CD4-positive, alpha-beta T cell treated with Interleukin-4 for 4 hours (primary cell): ENCODE results near the gene AK3.

Experiments
- DNase-seq: peaks from one replicate; pipeline ENCODE4 v3.0.0-alpha.2; 2020

Gene AK3

GRCh38 chr9:4746278-4747030 lies 5.5 kb upstream of the AK3 start:
- DNase-seq, result no peak

DNA sequence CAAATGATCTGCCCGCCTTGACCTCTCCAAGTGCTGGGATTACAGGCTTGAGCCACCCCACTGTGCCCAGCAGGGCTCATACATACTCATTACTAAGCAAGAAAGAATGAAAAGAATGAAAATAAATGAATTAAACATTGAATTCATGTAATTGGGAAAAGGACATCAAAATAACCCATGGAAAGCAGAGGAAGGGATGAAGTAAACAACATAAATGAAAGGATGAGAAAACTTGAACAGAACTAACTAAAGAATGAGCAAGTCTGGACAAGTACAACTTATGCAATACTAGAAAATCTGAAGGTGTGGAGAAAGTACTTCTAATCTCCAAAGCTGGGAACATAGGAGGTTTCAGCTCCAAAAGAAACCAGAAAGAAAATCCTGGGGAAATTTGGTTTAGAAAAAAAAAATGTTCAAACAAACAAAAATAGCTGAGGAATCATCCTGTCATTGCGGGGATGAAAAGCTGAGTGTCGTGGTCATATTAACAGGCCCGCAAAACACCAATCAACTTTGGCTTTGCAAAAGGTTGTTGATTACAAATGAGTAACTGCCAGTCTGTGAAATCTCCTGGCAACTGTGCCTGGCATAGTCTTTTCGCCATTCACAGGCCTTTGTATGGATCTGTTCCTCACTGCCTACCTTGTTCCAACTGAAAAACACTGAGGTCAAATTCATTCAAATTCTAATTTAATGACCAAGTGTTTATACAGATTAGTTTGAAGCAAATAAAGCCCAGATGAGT lies 2.3 kb upstream of the AK3 start:
- DNase-seq, result no peak

DNA sequence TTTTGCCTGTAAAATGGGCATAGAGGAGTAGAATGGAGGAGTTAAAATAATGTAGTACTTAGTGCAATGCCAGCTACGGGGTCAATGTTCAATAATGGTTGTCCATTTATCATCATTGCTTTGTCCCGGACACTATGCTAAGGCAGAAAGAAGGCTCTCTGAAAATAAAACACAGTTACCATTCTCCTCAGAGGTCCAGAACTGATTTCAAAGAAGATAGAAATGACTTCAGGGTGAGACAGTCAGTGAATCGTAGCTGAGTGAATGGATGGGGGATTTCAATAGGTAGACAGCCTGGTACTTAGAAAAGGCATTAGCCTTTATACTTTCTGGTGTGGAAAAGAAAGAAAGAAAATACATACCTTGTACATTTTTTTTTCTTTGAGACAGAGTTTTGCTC lies 1.2 kb upstream of the AK3 start:
- no peak for DNase-seq

DNA sequence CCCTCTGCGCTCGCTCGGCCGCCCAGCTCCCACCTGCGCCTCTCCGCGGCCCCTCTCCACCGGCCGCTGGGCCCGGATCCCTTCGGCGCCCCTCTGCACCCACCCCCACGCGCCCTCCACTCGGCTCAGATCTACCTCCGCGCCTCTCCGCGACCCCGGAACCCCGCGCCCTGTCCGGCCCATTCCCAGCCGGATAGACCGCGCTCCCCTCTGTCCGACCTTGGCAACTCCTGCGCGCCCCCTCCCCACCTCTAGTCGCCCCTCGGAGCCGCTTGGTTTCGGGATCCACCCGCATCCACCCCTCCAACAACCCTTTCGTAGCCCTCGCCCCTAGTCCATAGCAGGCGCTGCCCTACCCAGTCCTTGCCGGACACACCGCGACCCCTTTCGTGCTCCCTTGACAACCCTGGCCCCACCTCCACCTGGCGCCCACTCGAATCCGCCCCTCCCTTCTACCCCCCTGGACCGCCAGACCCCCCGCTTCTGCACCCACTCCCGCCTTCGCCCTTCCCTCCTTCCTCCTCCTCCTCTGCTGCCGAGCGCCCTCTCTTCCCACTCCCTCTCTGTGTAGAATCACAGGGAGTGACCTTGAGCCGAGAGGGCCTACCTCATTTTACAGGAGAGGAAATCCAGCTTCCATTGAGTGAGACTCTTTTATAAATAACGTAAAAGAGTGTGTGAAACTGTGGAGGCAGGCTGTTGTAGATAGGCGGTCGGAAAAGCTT lies 525 bp upstream of the AK3 start:
- no peak for DNase-seq

- DNase-seq, result no peak
These were observed 689 bp downstream of the AK3 start for GRCh38 chr9:4740388-4740637.

DNA sequence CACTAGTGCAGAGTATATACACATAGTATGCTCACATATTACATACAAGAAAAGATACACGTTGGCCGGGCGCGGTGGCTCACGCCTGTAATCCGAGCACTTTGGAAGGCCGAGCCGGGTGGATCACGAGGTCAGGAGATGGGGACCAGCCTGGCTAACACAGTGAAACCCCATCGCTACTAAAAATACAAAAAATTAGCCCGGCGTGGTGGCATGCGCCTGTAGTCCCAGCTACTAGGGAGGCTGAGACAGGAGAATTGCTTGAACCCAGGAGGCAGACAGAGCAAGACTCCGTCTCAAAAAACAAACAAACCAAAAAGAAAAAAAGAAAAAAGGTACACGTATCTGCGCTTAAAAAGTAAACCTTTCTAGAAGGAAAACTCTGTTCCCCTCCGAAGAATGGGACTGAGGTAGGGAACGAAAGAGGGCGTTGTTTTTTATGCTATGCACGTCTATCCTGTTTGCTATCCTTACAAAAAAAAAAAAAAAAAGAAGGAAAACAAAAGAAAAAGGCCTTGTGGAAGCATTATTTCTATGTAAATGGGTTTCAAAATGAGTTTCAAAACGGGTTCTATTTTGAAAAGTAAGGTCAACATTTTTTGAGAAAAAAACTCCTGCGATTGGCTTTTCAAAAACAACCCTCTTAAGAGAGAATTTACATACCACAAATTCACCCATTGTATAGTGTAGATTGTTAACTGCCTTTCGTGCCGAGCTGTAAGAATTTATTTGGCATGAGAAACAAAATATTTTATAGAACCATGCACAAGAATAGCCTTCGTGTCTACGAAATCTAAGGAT lies 1.2 kb downstream of the AK3 start:
- DNase-seq, result no peak

DNA sequence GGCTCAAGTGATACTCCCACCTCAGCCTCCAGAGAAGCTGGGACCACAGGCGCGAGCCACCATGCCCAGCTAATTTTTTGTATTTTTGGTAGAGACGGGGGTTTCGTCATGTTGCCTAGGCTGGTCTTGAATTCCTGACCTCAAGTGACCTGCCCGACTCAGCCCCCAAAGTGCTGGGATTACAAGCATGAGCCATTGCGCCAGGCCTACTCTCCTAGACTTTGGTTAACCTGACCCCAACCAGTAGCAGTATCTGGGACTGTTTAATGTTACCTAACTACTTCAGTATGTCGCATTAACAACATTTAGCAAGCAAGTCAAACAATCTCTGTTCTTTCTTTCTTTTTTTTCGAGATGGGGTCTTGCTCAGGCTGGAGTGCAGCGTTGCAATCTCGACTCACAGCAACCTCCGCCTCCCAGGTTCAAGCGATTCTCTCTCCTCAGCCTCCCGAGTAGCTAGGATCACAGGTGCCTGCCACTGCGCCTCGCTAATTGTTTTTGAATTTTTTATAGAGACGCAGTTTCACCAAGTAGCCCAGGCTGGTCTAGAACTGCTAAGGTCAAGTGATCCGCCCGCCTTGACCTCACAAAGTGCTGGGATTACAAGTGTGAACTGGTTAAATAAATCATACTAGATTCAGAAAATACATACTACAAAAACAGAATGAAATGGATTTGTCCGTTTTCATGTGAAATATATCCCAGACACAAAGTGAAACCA lies 2.0 kb downstream of the AK3 start:
- DNase-seq, result no peak

DNA sequence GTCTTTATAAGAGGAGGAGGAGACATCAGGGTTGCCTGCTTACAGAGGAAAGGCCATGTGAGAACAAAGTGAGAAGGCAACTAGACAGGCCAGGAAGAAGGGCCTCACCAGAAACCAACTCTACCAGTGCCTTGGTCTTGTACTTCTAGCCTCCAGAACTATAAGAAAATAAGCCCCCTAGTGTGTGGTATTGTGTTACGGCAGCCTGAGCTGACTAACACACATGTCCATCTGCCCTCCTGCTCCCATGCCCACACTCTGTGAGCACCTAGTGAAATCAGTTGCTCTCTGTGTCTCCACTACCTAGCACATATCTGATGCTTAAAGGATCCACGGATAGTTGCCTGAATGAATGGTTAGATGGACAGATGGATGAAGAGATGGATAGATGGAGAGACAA lies 6.9 kb downstream of the AK3 start:
- no peak for DNase-seq

DNA sequence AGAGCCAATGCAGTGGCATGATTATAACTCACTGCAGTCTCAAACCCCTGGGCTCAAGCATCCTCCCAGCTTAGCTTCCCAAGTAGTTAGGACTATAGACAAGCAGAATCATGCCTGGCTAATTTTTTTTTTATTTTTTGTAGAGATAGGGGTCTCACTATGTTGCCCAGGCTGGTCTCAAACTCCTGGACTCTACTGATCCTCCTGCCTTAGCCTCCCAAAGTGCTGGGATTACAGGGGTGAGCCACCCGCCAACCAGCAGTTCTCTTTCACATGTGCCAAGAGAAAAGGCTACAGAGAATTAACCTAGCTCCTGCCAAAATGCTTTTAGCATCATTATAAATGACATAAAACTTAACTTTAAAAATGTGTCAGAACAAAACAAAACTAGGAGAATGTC lies 8.1 kb downstream of the AK3 start:
- DNase-seq, result no peak

DNA sequence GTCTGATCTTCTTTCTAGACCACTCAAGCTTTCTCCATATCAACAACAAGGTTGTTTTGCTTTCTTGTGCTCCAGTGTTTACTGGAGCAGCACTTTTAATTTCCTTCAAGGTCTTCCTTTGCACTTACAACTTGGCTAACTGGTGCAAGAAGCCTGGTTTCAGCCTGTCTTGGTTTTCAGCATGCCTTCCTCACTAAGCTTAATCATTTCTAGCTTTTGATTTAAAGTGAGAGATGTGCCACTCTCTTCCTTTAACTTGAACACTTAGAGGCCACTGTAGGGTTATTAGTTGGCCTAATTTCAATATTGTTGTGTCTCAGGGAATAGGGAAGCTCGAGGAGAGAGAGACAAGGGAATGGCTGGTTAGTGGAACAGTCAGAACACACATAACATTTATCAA lies 13.4 kb downstream of the AK3 start:
- no peak for DNase-seq

DNA sequence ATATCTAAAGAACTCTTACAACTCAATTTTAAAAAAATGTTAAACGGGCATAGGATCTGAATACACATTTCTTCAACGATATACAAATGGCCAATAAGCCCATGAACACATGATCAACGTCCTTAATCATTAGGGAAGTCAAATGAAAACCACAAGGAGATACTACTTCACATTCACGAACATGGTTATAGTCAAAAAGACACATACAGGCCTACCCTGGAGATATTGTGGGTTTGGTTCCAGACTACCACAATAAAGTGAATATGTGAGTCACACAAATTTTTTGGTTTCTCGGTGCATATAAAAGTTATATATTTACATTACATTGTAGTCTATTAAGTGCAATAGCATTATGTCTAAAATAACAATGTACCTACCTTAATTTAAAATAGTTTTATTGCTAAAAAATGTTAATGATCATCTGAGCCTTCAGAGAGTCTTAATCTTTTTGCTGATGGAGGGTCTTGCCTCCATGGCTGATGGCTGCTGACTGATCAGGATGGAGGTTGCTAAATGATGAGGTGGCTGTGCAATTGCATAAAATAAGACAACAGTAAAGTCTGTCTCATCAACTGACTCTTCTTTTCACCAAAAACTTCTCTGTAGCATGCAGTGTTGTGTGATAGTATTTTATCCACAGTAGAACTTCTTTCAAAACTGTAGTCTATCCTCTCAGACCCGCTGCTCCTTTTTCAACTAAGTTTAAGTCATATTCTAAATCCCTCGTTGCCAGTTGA lies 15.1 kb downstream of the AK3 start:
- DNase-seq, result peak; percentile 46

- no peak for DNase-seq
These were observed 19.3 kb downstream of the AK3 start for GRCh38 chr9:4721736-4722135.

DNA sequence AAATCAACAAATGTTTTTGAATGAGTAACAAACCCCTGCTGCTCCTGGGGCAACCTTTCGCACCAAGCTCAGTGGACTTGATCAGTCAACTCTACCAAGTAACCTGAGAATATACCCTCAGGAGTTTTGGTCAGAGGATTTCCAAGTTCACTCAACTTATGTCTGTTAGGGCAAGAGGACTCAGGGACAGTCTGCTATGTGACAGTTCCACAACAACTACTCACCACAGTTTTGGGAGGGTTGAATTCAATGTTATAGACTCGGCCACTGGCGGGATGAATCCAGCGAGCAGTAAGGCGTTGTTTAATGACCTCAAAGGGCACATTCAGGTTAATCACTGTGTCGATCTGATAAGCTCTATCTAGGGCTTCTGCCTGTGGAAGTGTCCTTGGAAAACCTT lies 22.1 kb downstream of the AK3 start:
- no peak for DNase-seq

GRCh38 chr9:4717815-4718214 lies 23.2 kb downstream of the AK3 start:
- DNase-seq, result no peak

DNA sequence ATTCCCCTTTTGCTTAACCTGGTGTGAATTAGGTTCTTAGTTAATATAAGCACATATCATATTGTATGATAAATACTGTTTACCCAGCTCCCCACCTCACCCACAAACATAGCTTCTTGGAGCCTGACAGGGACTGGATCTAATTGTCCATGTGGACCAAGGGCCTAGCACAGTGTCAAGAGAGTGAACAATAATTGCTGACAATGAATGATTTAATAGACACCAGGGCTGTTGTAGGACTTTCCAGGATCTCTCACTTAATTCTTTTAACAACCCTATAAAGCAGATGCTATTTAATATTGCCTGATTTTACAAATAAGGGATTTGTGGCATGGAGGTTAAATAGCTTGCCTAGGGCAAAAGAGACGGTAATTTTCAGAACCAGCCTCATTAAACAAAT lies 24.8 kb downstream of the AK3 start:
- DNase-seq, result no peak

DNA sequence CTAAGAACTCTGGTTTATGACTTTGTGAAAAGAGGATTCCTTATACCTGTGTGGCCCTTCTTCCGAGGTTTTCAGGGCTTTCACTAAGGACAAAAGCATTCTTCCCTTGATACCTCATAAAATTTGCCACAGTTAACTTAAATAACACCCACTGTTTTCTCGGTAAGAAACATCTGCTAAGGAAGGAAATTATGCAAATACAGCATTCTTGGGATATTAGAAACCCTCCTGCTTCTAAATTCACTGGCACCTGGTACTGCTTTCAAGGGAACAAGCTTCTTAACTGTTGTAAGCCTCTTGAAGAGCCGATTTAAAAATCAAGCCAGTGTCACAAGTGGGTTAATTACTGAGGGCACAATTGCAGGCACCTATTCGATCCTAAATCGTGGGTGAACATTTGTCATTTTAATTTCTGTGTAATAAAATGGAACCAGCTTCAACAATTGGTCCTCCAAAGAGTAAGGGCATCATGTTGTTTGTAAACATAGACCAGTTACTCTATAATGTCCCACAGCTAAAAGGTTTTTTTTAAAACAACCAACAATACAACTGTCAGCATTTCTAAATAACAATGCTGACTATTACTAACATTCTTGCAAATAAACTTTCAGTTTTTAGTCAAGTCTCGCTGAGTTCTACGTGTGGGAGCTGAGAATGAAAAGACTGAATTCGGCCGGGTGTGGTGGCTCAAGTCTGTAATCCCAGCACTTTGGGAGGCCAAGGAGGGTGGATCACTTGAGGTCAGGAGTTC lies 26.6 kb downstream of the AK3 start:
- DNase-seq, result no peak

DNA sequence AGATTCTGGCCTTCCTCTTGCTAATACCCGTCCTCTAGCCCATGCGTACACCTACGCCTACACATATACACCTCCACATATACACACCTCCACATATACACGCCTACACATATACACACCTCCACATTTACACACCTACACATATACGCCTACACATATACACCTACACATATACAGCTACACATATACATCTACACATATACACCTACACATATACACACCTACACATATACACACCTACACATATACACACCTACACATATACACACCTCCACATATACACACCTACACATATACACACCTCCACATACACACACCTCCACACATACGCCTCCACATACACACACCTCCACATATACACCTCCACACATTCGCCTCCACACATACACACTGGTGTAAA lies 27.2 kb downstream of the AK3 start:
- no peak for DNase-seq

GRCh38 chr9:4709380-4709779 lies 31.6 kb downstream of the AK3 start:
- no peak for DNase-seq

GRCh38 chr9:4706971-4707622 lies 33.9 kb downstream of the AK3 start:
- no peak for DNase-seq

DNA sequence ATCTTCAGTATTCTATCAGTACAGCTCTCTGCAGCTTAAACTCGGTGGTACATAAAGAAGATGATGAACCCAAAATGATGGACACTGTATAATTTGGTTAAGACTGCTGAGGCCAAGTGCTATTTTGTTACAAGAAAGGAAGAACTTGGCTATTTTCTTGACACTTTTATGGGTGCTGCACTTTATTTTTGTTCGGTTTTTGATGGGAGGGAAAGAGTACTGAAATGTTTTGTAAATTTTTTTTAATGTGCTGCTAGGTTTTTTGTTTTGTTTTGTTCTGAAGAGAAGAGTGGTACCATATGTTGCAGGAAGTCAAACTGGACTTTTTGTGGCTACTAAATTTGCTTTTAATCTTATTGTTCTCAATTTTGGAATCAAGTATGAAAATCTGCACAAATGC lies 35.0 kb downstream of the AK3 start:
- DNase-seq, result no peak

DNA sequence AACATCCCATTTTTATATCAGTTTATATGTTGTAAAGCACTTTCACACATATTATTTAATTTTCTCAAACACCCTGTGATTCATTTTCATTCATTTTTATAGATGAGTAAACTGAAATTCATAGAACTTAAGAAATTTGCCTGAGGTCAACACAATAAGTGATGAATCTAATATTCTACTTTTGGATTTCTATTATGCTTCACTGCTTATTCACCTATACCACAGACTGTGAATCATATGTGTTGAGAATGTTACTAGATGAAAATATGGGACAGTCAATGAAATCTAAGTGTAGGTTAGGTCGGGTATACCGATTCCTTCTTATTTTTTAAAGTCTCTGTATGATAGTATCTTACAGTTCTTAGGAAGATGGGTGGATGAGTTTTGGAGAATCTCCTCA lies 36.9 kb downstream of the AK3 start:
- no peak for DNase-seq
